Stimulated activated CD8-positive, alpha-beta memory T cell treated with anti-CD3 and anti-CD28 coated beads, Interleukin-2, amount 100 ng/mL, for 1 hour (primary cell): Measurements from ENCODE around the gene ZMYND8.

ENCODE experiments used
- DNase-seq, 2 donors: peaks; one replicate each; pipeline ENCODE4 v3.0.0-alpha.2; 2020; ENCODE audit warnings: low read depth in 2 of 2

The ZMYND8 gene

DNA sequence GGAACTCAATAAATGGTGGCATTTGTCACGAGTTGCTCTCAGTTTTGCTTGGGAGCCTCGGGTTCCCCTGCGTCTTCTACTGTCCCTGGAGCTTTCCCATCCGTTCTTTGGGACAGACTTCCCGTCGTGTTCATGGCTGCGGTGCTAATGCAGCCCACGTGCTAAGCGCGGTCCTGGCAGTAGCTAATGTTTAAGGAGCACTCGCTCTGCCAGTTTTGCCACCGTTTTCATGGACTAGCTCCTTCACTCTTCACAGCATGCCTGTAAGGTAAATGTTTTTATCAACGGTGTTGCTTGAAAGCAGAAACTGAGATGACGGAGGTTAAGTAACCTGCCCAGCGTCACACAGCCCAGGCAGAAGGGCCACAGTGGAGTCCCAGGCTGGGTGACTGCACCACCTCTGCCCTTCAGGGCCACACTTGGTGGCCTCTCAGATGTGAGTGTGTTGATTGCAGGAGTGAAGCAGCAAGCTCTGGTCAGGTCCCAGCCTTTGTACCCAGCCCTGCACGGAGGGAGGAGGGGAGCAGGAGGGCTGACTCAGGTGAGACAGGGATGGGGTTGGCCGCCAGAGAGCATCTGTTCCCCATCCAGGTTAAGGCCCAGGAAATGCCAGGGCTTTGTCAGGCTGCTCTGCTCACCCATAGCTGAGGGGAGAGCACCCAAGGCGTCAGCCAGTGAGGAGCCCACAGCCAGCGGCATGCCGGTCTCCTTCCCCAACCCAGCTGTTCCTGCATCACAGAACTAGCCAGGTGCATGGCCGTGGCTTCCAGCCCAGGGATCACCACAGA lies 181.8 kb downstream of the ZMYND8 start:
- DNase-seq = no peak

DNA sequence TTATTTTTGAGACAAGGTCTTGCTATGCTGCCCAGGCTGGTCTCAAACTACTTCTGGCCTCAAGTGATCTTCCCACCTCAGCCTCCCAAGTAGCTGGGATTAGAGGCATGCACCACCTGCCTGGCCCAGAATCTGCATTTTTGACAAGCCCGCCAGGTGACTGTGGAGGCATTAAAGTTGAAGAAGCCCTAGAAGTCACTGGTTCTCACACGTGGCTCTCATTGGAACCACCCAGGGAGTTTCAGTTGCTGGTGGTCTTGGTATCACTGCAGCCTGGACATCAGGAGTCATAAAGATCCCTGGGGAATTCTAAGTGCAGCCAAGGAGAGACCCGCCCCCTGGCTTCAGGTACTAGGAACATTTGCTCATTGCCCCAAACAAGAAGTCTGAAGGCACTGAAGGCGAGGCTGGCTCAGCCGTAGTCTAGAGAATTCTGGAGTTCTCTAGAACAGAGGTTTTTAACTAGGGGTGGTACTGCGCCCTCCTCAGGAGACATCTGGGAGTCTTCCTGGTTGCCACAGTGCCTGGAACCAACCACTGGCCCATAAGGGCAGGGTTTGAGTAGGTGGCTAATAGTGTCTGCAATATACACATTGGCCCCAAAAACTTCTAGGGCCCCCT lies 182.8 kb downstream of the ZMYND8 start:
- DNase-seq = no peak

DNA sequence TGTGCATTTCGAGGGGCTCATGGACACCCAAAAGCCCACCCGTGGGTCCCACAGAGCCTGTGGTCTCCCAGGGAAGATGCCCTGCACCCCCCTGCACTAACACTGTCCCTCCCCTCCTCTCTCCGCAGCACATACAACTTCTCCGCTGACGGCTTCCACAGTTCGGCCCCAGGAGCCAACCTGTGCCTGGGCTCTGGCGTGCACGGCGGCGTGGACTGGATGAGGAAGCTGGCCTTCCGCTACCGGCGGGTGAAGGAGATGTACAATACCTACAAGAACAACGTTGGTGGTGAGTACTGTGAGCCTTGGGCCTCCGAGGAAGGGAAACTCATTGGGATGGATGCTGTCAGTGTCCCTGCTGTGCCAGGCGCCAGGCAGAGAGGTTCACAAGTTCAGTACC lies 183.9 kb downstream of the ZMYND8 start:
- no peak for DNase-seq

DNA sequence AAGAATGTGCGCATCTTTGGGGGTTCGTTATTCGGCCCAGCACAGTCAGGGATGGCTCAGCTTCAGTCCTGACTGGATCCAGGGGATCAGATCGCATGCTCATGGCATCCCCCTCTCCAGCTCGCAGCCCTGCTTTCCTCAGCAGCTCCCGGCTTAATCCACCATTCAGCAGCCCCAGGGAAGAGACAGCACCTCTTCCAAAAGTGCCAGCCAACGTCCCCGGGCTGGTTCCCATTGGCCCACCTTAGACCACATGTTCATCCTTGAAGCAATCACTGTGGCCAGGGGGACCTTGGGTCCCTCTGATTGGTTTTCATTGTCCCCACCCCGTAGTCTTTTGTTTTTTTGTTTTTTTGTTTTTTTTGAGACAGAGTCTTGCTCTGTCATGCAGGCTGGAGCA lies 188.7 kb downstream of the ZMYND8 start:
- no peak for DNase-seq

DNA sequence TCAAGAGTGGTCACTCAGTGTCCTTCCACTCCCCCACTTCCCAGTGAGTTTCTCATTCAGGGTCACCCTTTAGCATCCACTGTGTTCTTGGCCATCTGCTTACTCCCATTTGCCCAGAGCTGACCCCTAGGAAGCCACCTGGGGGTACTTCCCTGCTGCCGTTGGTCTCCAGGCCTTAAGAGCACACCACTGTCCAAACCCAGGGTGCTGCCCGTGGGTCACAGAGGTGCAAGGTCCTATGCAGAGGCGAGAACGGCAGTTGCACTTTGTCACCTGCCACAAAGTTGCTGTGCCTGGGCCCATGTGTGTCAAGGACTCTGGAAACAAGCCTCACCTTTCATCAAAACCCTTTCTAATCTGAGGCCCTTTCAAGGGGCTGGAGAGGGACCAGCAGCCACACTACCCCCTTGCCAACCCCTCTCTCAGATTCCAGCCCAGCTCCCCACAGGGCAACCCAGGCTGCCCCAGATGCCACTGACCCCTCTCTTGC lies 191.1 kb downstream of the ZMYND8 start:
- DNase-seq = no peak

DNA sequence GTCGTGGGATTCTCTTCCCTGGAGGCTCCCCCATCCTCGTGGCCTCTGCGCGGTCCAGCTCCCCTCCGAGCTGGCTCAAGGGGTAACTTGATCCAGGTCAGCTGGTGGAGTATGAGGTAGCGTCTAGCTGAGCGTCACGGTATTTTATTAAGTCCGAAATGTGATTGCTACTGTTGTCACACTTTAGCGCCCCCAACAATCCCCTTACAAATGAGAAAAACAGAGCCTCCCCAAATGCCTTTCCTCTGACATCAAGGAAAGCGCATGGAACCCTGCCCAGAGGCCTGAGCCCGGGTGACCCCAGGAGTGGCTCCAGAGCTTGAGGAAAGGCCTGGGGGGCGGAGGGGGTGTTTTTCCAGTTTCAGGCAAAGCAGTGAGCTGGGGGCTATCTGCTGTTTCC lies 192.4 kb downstream of the ZMYND8 start:
- no peak for DNase-seq

DNA sequence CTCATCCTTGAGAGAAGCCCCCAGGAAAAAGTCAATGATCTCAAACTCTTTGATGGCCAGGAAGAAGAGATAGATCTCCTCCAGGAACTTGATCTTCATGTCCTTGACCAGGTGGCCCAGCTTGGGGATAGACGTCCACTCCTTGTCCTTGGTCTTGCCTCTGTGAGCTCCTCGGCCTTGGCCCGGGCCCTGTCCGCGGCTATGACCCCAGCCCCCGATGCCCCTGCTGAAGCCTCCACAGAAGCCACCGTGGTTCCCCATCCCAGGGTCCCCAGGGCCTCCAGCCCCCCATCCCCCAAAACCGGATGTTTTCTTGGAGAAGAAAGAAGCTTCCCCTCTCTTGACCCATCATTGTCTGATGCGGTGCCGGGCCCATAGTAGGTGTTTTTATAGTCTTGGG lies 195.1 kb downstream of the ZMYND8 start:
- DNase-seq = no peak

DNA sequence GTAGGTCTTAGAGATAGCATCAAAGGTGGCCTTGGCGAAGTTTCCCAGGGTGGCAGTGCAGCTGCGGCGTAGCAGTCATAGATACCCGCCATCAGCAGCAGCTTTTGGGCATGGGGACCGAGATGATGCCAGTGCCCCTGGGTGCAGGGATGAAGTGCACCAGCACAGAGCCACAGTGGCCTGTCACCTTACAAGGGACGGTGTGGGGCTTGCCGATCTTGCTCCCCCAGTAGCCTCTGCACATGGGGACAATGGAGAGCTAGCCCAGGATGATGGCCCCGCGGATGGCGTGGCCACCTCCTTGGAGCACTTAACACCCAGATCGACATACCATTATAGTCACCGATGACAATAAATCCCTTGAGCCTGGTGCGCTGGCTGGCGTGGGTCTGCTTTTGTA lies 195.5 kb downstream of the ZMYND8 start:
- DNase-seq = no peak

DNA sequence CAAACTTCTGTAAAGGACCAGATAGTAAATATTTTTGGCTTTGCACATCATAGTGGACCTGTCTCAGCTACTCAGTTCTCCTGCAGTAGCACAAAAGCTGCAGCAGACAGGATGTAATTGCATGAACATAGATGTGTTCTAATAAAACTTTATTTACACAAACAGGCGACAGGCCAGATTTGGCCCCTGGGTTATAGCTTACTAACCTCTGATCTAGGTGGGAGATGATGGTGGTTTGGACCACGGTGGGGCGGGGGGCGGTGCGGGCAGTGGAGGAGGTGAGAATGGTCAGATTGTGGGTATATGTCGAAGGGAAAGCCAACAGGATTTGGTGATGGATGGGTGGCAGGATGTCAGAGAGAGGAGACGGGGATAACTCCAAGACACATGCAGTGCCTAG lies 196.3 kb downstream of the ZMYND8 start:
- no peak for DNase-seq
